ENCODE measurements around the gene NMT2.

GRCh38 chr10:15158972-15159371 is 9.5 kb downstream of the NMT2 start:
- TF ChIP-seq, protein P1, sequence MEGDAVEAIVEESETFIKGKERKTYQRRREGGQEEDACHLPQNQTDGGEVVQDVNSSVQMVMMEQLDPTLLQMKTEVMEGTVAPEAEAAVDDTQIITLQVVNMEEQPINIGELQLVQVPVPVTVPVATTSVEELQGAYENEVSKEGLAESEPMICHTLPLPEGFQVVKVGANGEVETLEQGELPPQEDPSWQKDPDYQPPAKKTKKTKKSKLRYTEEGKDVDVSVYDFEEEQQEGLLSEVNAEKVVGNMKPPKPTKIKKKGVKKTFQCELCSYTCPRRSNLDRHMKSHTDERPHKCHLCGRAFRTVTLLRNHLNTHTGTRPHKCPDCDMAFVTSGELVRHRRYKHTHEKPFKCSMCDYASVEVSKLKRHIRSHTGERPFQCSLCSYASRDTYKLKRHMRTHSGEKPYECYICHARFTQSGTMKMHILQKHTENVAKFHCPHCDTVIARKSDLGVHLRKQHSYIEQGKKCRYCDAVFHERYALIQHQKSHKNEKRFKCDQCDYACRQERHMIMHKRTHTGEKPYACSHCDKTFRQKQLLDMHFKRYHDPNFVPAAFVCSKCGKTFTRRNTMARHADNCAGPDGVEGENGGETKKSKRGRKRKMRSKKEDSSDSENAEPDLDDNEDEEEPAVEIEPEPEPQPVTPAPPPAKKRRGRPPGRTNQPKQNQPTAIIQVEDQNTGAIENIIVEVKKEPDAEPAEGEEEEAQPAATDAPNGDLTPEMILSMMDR (IDR thresholded peaks at IDR 0.05; ENCODE audit: low read length) = no peak
- no peak for TF ChIP-seq EZH2 (optimal IDR thresholded peaks at IDR 0.05; ENCODE audit: low read depth, low read length)

Data from MM.1S (cell line).